Smooth muscle cell (in vitro differentiated cells): Measurements from ENCODE around the gene NAGK. TPM values are rescaled to one million over a fixed set of nuclear protein-coding genes. Genes with fewer than 3 reads are reported as not detected.

Experiments used
- DNase-seq: peaks from one replicate; lab custom pipeline; 2025; ENCODE audit not compliant: unreplicated experiment; lab: John Stamatoyannopoulos, UW
- H2AFZ ChIP-seq: fragments of 200-600 bp; sonication (generic); 2 replicates; pipeline ENCODE4 v1.6.0; 2016; ENCODE audit warnings: antibody characterized with exemption, low read depth, mild to moderate bottlenecking
- H3F3A ChIP-seq: fragments of 200-600 bp; sonication (generic); 2 replicates; pipeline ENCODE4 v1.6.0; 2017; ENCODE audit warnings: antibody characterized with exemption, low read depth
- H3K27ac ChIP-seq: fragments of 200-600 bp; sonication (generic); 2 replicates; pipeline ENCODE4 v1.5.1; 2016; ENCODE audit warnings: low read depth, mild to moderate bottlenecking
- H3K27me3 ChIP-seq: fragments of 200-600 bp; sonication (generic); 2 replicates; pipeline ENCODE4 v1.6.1; 2016; ENCODE audit warnings: low read depth, mild to moderate bottlenecking
- H3K36me3 ChIP-seq: fragments of 200-600 bp; sonication (generic); 2 replicates; pipeline ENCODE4 v1.5.1; 2016; ENCODE audit warnings: low read depth
- H3K4me1 ChIP-seq: fragments of 200-600 bp; sonication (generic); 2 replicates; pipeline ENCODE4 v1.5.1; 2016; ENCODE audit warnings: low read depth
- H3K4me2 ChIP-seq: fragments of 200-600 bp; sonication (generic); 2 replicates; pipeline ENCODE4 v1.6.0; 2016; ENCODE audit warnings: mild to moderate bottlenecking
- H3K4me3 ChIP-seq: fragments of 200-600 bp; sonication (generic); 2 replicates; pipeline ENCODE4 v1.5.1; 2016; ENCODE audit warnings: mild to moderate bottlenecking
- H3K79me2 ChIP-seq: fragments of 200-600 bp; sonication (generic); 2 replicates; pipeline ENCODE4 v1.6.0; 2016; ENCODE audit warnings: low read depth, mild to moderate bottlenecking
- H3K9ac ChIP-seq: fragments of 200-600 bp; sonication (generic); 2 replicates; pipeline ENCODE4 v1.6.0; 2016; ENCODE audit warnings: low read depth
- H3K9me3 ChIP-seq: fragments of 200-600 bp; sonication (generic); replicated peaks from 2 replicates; pipeline ENCODE4 v1.5.1; 2016; ENCODE audit warnings: low read depth
- H4K20me1 ChIP-seq: fragments of 200-600 bp; sonication (generic); 2 replicates; pipeline ENCODE4 v1.6.0; 2016; ENCODE audit warnings: low read depth
- CTCF ChIP-seq: fragments of 200-600 bp; sonication (generic); IDR thresholded peaks from 2 replicates; pipeline ENCODE4 v1.5.1; 2017; ENCODE audit warnings: borderline replicate concordance, mild to moderate bottlenecking, antibody characterized with exemption; ENCODE audit not compliant: insufficient read depth, poor library complexity, severe bottlenecking
- WGBS: methylation state at CpG from one replicate; pipeline ENCODE4 v1.1.7; 2016; ENCODE audit warnings: low lambda C conversion rate; 5-methylcytosine and 5-hydroxymethylcytosine counted together
- polyA plus RNA-seq: library from polyadenylated mRNA; unstranded; fragments of >200 nt; fragmentation: Nextera tagmentation; extraction: Ambion mirVana; gene quantifications from 2 replicates; pipeline ENCODE4 v1.2.1, GENCODE V29; 2016
- total RNA-seq: library from RNA; depleted of rRNA; stranded (reverse); fragments of >200 nt; gene quantifications from 2 replicates; pipeline ENCODE4 v1.2.3, GENCODE V29; 2014

The NAGK gene
- total and polyA plus RNA-seq, 2 experiments from 2014 or later, result 116 to 135 TPM

GRCh38 chr2:71072492-71072891, 4.0 kb downstream of the NAGK start:
- no peaks in the 10 kb centered on the region for H3K9me3 ChIP-seq
- H3K27ac ChIP-seq, result no peak overlapping the region
- H3K4me1 ChIP-seq, result peaks cover 7% of the 10 kb centered on the region
- H4K20me1 ChIP-seq, result peaks cover 76% of the 10 kb centered on the region
- no peak for TF ChIP-seq CTCF
- H2AFZ ChIP-seq, result no peak overlapping the region
- H3F3A ChIP-seq, result no peaks in the 10 kb centered on the region
- no peak overlapping the region for H3K4me3 ChIP-seq
- H3K27me3 ChIP-seq, result no peaks in the 10 kb centered on the region
- DNase-seq, result no peak
- no peak overlapping the region for H3K9ac ChIP-seq
- H3K4me2 ChIP-seq, result no peak overlapping the region
- 93% methylated on average over 4 of the region's 4 CpGs for WGBS
- H3K36me3 ChIP-seq, result no peaks in the 10 kb centered on the region
- H3K79me2 ChIP-seq, result peaks cover 40% of the 10 kb centered on the region

DNA sequence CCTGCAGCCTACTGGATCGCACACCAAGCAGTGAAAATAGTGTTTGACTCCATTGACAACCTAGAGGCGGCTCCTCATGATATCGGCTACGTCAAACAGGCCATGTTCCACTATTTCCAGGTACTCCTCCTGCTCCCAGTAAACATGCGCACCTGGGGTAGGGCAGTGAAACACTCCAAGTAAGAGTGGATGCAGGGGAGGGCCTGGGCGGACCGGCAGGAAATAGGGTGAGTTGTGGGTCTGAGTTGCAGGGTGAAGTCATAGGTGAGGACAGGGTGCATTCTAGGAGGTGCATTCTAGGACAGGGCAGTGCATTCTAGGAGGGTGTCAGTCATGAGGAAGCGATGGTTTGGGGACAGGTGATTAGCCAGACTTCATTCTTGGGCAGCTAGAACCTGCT, 5.0 kb downstream of the NAGK start:
- H3F3A ChIP-seq, result no peaks in the 10 kb centered on the region
- WGBS, result 89% methylated on average over 8 of the region's 8 CpGs
- H3K9ac ChIP-seq, result no peak overlapping the region
- no peaks in the 10 kb centered on the region for H3K27me3 ChIP-seq
- no peak overlapping the region for H3K4me3 ChIP-seq
- H3K79me2 ChIP-seq, result peaks cover 40% of the 10 kb centered on the region
- H3K36me3 ChIP-seq, result no peaks in the 10 kb centered on the region
- H4K20me1 ChIP-seq, result peaks cover 79% of the 10 kb centered on the region
- no peak for TF ChIP-seq CTCF
- no peak overlapping the region for H2AFZ ChIP-seq
- no peak overlapping the region for H3K27ac ChIP-seq
- no peaks in the 10 kb centered on the region for H3K9me3 ChIP-seq
- H3K4me1 ChIP-seq, result peaks cover 7% of the 10 kb centered on the region
- no peak overlapping the region for H3K4me2 ChIP-seq
- no peak for DNase-seq

GRCh38 chr2:71074893-71075395, 6.5 kb downstream of the NAGK start:
- Histone ChIP-seq H3K4me1 (no peaks in the 10 kb centered on the region), H3K79me2 (peaks cover 28% of the 10 kb centered on the region), H3K36me3 (no peaks in the 10 kb centered on the region), H4K20me1 (peaks cover 74% of the 10 kb centered on the region), H3K4me3 (no peak overlapping the region), H3K4me2 (no peak overlapping the region), H3K9me3 (no peaks in the 10 kb centered on the region), H3K27me3 (no peaks in the 10 kb centered on the region), H3K9ac (no peak overlapping the region), H3K27ac (no peak overlapping the region), H3F3A (peaks cover 2% of the 10 kb centered on the region), H2AFZ (no peak overlapping the region)
- no peak for TF ChIP-seq CTCF
- 94% methylated on average over 2 of the region's 2 CpGs for WGBS
- DNase-seq, result no peak

- no peak overlapping the region for H3K9ac ChIP-seq
- H4K20me1 ChIP-seq, result peaks cover 40% of the 10 kb centered on the region
- peaks cover 2% of the 10 kb centered on the region for H3F3A ChIP-seq
- 90% methylated on average over 3 of the region's 3 CpGs for WGBS
- H3K4me2 ChIP-seq, result no peak overlapping the region
- DNase-seq, result no peak
- H3K9me3 ChIP-seq, result no peaks in the 10 kb centered on the region
- no peaks in the 10 kb centered on the region for H3K27me3 ChIP-seq
- no peak overlapping the region for H3K4me3 ChIP-seq
- H3K79me2 ChIP-seq, result no peaks in the 10 kb centered on the region
- H3K36me3 ChIP-seq, result no peaks in the 10 kb centered on the region
- H2AFZ ChIP-seq, result no peak overlapping the region
- no peak for TF ChIP-seq CTCF
- no peaks in the 10 kb centered on the region for H3K4me1 ChIP-seq
- no peak overlapping the region for H3K27ac ChIP-seq
Observed at GRCh38 chr2:71078624-71079023, 10.2 kb downstream of the NAGK start.
